Uterus (tissue), 4 donors: ENCODE data around the gene TMEM233. TPM values are rescaled to one million over a fixed set of nuclear protein-coding genes. Genes with fewer than 3 reads are reported as not detected.

ENCODE experiments used
- DNase-seq, 2 donors: peaks; one replicate each; pipeline ENCODE4 v3.0.0-alpha.2; 2019 to 2020
- H3K27ac ChIP-seq, 2 donors: fragments of 200-600 bp; sonication (generic); 1 replicate in 1 of 2; 2 replicates in 1 of 2; pipeline ENCODE4 v1.5.1; 2016 to 2018
- H3K27me3 ChIP-seq, 2 donors: fragments of 200-600 bp; sonication (generic); one replicate each; pipeline ENCODE4 v1.5.1; 2018 to 2019; ENCODE audit warnings: control low read depth in 1 of 2
- H3K36me3 ChIP-seq, 2 donors: fragments of 200-600 bp; sonication (generic); one replicate each; pipeline ENCODE4 v1.5.1; 2019; ENCODE audit warnings: control low read depth in 1 of 2
- H3K4me1 ChIP-seq, 2 donors: fragments of 200-600 bp; sonication (generic); one replicate each; pipeline ENCODE4 v1.5.1; 2018 to 2019; ENCODE audit warnings: control low read depth in 1 of 2
- H3K4me3 ChIP-seq, 2 donors: fragments of 200-600 bp; sonication (generic); 1 replicate in 1 of 2; 2 replicates in 1 of 2; pipeline ENCODE4 v1.5.1; 2018 to 2019; ENCODE audit warnings: mild to moderate bottlenecking in 1 of 2
- H3K9me3 ChIP-seq, 2 donors: fragments of 200-600 bp; sonication (generic); one replicate each; pipeline ENCODE4 v1.5.1; 2019; ENCODE audit warnings: control low read depth in 1 of 2
- POLR2A ChIP-seq, 2 donors: fragments of 450-650 bp; IDR thresholded peaks; one replicate each; pipeline ENCODE4 v1.6.1; 2016; ENCODE audit warnings: antibody characterized with exemption in 2 of 2, mild to moderate bottlenecking in 1 of 2, moderate library complexity in 1 of 2
- intact Hi-C: fragments of 100-400 bp; cut with DNase I; formaldehyde crosslinking; loops from one replicate; pipeline ENCODE4 v1.15.1; 2023; ENCODE audit warnings: low total_unique reads
- total RNA-seq, 4 donors: library from RNA; depleted of rRNA in 3 of 4; stranded (reverse); fragments of >200 nt in 3 of 4; gene quantifications; one replicate each; pipeline versions ENCODE4 v1.1.0 to v1.2.4, GENCODE V29; 2014 to 2023
- TF ChIP-seq, protein P1 (sequence below), 4 experiments: fragments of 200-600 bp in 2 of 4; fragments of 450-650 bp in 2 of 4; sonication (generic) in 2 of 4; IDR thresholded peaks; one replicate each; pipeline ENCODE4 v1.5.1; 2016 to 2019; ENCODE audit warnings: antibody characterized with exemption in 4 of 4, mild to moderate bottlenecking in 2 of 4, moderate library complexity in 1 of 4
- donor health status: DM: yes; HTN: yes; CAD: no.

Gene TMEM233
- under 1 TPM in 2 of 4 donors, not detected in 2; 0.21 TPM for total RNA-seq

DNA sequence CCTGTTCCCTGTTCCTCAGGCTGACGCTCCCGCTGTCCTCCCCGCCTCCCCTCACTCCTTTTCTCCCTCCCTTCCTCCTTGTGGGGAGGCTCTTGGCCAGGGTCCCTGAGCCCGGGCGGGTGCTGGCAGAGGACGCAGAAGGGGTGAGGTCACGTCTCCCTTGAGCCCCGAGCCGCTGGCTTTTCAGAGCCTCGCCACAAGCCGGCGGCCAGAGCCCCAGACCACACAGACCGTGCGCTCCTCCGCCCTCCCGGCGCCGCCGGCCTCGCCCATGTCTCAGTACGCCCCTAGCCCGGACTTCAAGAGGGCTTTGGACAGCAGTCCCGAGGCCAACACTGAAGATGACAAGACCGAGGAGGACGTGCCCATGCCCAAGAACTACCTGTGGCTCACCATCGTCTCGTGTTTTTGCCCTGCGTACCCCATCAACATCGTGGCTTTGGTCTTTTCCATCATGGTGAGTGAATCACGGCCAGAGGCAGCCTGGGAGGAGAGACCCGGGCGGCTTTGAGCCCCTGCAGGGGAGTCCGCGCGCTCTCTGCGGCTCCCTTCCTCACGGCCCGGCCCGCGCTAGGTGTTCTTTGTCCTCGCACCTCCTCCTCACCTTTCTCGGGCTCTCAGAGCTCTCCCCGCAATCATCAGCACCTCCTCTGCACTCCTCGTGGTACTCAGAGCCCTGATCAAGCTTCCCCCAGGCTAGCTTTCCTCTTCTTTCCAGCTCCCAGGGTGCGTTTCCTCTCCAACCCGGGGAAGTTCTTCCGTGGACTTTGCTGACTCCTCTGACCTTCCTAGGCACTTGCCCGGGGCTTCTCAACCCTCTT lies at the start of gene TMEM233:
Gene TMEM233, plus strand, starts transcription at position 197 of the 821 bp plus-strand sequence. Its CDS starts 75 bp downstream, at position 272.
- no peaks in the 10 kb centered on the region for H3K4me1 ChIP-seq
- H3K27ac ChIP-seq: no peak within 1 kb of the TSS
- no peak for DNase-seq
- H3K9me3 ChIP-seq: no peaks in the 10 kb centered on the region
- intact Hi-C loops: no loop called here
- TF ChIP-seq, protein P1, sequence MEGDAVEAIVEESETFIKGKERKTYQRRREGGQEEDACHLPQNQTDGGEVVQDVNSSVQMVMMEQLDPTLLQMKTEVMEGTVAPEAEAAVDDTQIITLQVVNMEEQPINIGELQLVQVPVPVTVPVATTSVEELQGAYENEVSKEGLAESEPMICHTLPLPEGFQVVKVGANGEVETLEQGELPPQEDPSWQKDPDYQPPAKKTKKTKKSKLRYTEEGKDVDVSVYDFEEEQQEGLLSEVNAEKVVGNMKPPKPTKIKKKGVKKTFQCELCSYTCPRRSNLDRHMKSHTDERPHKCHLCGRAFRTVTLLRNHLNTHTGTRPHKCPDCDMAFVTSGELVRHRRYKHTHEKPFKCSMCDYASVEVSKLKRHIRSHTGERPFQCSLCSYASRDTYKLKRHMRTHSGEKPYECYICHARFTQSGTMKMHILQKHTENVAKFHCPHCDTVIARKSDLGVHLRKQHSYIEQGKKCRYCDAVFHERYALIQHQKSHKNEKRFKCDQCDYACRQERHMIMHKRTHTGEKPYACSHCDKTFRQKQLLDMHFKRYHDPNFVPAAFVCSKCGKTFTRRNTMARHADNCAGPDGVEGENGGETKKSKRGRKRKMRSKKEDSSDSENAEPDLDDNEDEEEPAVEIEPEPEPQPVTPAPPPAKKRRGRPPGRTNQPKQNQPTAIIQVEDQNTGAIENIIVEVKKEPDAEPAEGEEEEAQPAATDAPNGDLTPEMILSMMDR (IDR thresholded peaks at IDR 0.05): no peak
- TF ChIP-seq POLR2A (IDR thresholded peaks at IDR 0.05): no peak
- no peaks in the 10 kb centered on the region for H3K36me3 ChIP-seq
- H3K4me3 ChIP-seq: peak within 1 kb of the TSS in 1 of 2 donors; percentile 11
- H3K27me3 ChIP-seq: peaks cover 0 to 3% of the 10 kb centered on the region in 2 donors

DNA sequence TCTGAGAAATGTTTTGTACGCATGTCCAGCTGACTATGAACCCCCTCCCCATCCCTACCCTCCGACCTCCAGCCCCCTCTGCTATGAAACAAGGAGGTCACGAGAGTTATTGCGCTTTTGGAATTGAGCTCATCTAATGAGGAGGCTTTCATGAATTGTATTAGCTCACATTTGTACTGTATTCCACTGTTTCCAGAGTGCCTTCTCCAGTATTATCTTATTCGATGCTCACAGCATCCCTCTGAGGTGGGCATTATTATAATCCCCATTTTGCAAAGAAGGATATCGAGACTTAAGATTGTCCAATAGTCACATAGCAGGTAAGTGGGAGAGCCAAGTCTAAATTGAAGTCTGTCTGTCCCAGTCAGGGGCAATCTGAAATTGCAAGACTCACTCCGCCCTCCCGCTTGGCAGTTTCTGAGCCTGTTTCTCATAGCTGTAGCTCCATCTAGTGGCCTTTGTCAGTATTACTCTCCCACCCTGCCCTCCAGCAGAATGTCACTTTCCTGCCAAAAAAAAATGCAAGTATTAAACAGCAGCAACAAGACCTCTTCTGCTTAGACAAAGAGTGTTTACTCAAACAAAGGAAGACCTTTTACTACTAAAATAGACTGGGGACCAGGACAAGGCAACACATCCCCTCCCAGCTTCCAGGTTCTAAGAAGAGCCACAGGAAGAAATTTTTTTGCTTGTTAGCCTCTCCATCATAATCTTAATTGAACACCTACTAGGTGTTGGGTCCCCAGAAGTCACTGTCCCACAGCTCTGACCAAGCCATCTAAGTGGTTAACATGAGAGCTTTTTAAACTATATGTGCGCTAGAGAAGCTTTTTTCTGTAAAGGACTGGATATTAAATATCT lies 48.6 kb upstream of the TMEM233 start:
- no peak overlapping the region for H3K4me3 ChIP-seq
- intact Hi-C loops: no loop called here
- no peak for TF ChIP-seq POLR2A (IDR thresholded peaks at IDR 0.05)
- TF ChIP-seq, protein P1 (IDR thresholded peaks at IDR 0.05): peak; percentile 51 to 72 (median 63)
- H3K9me3 ChIP-seq: no peaks in the 10 kb centered on the region
- H3K36me3 ChIP-seq: no peaks in the 10 kb centered on the region
- no peaks in the 10 kb centered on the region for H3K4me1 ChIP-seq
- DNase-seq: peak; percentile 22 to 43
- H3K27me3 ChIP-seq: no peaks in the 10 kb centered on the region
- H3K27ac ChIP-seq: no peak overlapping the region

DNA sequence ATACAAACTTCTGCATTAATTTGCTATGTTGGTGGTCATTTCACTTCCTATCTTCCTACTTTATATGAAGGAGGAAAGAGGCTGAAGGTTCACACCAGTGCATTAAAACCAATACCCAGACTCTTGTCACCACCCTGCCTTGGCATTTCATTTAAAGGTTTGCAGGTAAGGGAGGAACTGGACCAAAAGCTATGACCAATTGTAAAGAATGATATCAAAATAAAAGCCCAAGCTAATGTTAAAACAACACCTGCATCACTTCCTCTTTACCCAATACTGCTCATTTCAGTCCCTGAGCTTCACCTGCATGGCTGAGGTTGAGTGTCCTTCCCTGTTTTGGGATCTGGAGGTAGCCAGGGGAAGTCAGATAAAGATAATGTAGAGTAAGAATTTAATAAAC lies 47.2 kb upstream of the TMEM233 start:
- Histone ChIP-seq H3K27me3 (no peaks in the 10 kb centered on the region), H3K4me1 (no peaks in the 10 kb centered on the region), H3K4me3 (no peak overlapping the region), H3K36me3 (no peaks in the 10 kb centered on the region), H3K9me3 (no peaks in the 10 kb centered on the region), H3K27ac (no peak overlapping the region)
- intact Hi-C loops: no loop called here
- no peak for DNase-seq
- TF ChIP-seq, protein P1 (IDR thresholded peaks at IDR 0.05): no peak
- no peak for TF ChIP-seq POLR2A (IDR thresholded peaks at IDR 0.05)

DNA sequence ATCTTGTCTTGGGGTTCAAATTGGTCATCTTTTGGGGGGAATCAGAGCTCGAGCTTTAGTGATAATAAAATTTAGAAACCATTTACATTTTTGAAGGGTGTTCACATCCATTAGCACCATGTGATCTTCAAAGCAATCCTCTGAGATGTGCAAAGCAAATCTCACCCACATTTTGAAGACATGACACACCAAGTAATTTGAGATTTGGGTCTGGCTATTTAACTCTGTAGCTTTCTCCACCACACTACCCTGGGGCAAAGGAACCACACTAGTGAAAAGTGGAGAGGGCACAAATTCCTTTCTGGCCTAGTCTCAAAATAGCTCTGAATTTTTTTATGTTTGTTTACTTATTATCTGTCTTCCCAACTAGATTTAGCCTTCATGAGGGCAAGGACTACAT lies 46.6 kb upstream of the TMEM233 start:
- Histone ChIP-seq H3K27me3 (no peaks in the 10 kb centered on the region), H3K9me3 (no peaks in the 10 kb centered on the region), H3K36me3 (no peaks in the 10 kb centered on the region), H3K27ac (no peak overlapping the region), H3K4me3 (no peak overlapping the region), H3K4me1 (no peaks in the 10 kb centered on the region)
- intact Hi-C loops: no loop called here
- no peak for DNase-seq
- TF ChIP-seq POLR2A (IDR thresholded peaks at IDR 0.05): no peak

DNA sequence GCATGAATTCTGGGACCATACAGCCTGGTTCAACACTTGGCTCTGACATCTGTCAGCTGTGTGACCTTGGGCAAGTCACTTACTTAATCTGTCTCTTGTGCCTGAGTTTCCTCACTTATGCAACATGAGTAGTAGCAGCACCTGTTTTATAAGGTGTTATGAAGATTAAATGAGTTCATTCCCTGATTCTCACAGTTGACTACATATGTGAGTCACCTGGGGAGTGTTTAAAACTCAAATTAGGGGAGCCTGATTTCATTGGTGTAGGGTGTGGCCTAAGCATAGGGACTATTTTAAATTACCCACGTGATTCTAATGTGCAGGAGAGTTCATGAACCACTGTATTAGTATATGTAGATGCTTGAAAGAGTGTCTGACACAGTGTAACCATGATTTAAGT lies 36.7 kb upstream of the TMEM233 start:
- Histone ChIP-seq H3K4me3 (no peak overlapping the region), H3K27ac (no peak overlapping the region), H3K4me1 (no peaks in the 10 kb centered on the region), H3K36me3 (no peaks in the 10 kb centered on the region), H3K9me3 (no peaks in the 10 kb centered on the region), H3K27me3 (no peaks in the 10 kb centered on the region)
- TF ChIP-seq, protein P1 (IDR thresholded peaks at IDR 0.05): no peak
- TF ChIP-seq POLR2A (IDR thresholded peaks at IDR 0.05): no peak
- no peak for DNase-seq
- intact Hi-C loops: no loop called here
